IPS DF 19.7 (cell line): Measurements from ENCODE around the gene MYO3B.
A peak's percentile ranks its signal among the peaks of the same experiment; 100 is the strongest.

Experiments used
- DNase-seq: peaks from one replicate; pipeline ENCODE4 v3.0.0-alpha.2; 2013; ENCODE audit warnings: low read depth, low spot score

The MYO3B gene

DNA sequence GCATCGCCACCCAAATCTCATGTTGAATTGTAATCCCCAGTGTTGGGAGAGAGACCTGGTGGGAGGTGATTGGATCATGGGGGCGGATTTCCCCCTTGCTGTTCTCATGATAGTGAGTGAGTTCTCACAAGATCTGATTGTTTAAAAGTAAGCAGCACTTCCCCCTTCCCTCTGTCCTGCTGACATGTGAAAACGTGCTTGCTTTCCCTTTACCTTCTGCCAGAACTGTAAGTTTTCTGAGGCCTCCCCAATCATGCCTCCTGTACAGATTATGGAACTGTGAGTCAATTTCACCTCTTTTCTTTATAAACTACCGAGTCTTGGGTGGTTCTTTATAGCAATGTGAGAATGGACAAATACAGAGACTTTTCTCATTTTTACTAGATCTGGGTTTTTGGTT lies 375.8 kb downstream of the MYO3B start:
- no peak for DNase-seq

GRCh38 chr2:170554278-170554955 lies 376.5 kb downstream of the MYO3B start:
- DNase-seq = no peak

GRCh38 chr2:170562928-170563327 lies 385.0 kb downstream of the MYO3B start:
- DNase-seq = no peak

- DNase-seq = no peak
Observed at GRCh38 chr2:170563401-170563800, 385.5 kb downstream of the MYO3B start.

DNA sequence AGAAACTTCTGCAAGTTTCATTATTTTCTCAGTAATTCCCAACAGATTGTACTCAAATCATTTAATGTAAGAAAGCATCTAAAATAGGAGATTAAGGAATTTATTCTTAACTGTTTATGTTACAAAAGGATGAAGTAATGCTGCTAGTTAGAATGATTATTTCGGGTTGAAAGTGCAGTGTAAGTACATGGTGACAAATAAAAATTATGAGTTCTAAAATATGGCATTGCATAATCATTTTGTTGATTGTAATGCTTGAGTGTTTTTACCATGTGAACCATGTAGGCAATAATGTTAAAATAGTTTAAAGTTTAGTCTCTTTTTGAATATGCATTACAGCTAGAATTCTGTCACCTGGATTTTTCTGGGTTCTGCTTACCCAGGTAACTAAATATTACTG lies 388.2 kb downstream of the MYO3B start:
- no peak for DNase-seq

DNA sequence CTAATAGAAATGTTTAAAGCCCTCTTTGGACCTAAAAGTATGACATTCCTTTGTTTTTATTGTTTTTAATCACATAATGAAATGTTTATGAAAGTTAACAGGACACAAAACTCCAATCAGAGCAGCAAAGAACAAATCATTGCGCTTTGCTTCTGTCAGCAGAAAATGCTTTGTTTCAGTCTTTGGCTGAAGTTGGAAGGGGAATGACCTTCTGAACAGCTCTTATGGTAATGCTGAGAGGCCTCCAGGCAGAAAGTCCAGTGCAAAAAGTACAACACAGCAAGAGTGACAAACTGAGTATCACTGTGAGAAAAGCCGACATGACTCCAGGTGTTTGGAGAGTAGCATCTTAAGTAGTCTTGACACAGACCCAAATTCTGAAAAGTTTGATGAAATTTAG lies 389.5 kb downstream of the MYO3B start:
- DNase-seq = no peak

- DNase-seq = no peak
Observed at GRCh38 chr2:170568511-170568910, 390.6 kb downstream of the MYO3B start.

DNA sequence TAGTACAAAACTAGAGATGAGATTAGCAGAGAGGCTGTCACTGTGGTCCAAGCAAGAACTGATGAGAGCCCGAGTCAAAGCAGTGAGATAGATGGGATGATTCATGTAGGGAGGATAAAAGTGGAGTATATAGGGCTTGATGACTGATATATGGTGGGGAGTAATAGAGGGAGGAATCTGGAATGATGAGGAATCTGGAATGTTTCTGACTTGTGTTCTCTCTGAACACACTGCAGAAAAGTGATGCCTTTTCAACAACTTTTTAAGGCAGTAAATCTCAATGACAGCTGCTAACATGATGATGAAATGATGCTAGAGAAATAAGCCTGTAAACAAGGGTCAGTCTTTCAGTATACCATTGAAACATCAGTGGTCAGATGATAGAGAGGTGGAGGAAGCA lies 393.7 kb downstream of the MYO3B start:
- DNase-seq = no peak

GRCh38 chr2:170573671-170574070 lies 395.7 kb downstream of the MYO3B start:
- no peak for DNase-seq

DNA sequence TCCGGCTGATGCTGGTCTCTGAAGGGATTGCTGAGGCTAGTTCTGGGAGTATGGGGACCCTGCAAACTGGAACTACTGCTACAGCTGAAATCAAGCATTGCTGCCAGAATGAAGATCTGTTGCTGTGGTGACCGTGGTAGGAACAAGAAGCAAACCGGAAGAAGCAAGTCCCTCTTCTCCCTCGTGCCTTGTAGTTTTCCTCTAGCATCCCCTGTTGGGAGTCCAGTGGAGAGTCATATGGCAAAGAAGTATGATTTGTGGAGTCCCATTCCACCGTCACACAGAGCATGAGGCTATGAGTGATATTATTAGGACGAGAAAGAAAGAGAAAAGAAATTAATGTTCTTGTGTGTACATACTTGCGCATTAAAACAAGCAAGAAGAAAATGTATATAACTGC lies 398.3 kb downstream of the MYO3B start:
- no peak for DNase-seq

- no peak for DNase-seq
Observed at GRCh38 chr2:170577356-170577755, 399.4 kb downstream of the MYO3B start.

DNA sequence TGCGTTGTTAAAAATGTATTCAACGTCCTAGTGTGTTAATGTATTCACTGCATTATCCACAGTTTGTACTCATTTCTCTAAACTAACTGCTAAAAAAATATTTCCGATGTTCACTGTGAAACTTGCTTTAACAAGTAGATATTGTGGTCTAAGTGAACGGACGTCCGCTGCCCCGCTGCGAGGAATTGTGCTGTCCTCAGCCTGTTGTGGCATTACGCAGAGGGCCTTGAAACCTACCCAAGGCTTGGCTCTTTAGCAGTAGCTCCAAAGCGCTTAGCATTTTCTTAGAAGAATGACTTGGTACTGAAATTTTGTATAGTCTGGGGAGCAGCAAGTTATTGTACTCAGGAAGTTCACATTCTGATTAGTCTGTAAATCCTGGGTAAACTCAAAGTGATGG lies 400.7 kb downstream of the MYO3B start:
- DNase-seq = no peak

DNA sequence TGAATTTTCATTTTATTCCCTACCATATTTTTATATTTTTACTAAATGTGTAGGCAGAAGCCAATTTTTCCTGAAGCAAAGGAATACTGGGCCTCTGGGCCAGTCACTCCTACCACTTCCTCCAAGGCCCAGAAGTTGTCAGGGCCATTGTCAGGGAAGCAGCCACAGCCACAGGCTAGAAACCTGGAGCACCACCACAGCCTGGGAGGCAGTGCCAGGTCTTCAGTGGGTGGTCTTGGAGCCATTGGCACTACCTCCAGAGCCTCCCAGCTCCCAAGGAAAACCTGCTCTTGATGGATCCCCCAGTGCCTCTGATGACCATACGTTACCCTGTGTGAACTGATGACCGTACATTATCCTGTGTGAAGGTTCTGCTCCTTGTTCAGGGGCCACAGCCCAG lies 401.6 kb downstream of the MYO3B start:
- no peak for DNase-seq

- DNase-seq = no peak
Observed at GRCh38 chr2:170582313-170582712, 404.4 kb downstream of the MYO3B start.

DNA sequence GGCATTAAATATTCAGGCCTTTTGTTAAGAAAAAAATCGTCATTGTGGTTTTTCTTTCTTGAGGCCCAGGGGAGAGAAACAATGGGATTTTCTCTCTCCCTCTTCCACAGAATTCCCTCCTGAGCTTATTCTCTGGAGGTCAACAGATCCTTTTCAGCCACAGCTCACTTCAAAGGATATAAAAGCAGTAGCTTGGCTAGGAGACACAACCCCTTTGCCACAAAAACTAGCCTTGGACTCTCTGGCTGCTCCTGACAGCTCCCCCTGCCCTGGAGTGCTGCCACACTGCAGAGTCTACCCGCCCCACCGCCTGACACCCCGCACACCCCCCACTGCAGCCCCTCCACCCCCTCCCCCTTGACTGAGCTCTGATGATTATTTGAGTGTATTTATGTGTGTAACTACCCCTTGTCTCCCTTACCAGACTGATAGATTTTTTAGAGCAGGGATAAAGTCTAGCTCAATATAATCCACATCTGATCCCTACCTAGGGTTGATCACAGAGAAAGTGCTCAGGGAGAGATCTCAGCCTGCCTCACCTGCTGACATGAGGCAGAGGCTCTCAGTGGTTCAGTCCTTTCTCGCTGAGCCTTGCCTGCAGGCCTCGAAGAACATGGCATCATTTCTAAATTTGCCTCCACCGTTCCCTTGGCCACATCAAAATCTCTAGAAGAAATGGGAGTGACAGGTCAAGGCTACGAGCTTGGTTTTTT lies 405.0 kb downstream of the MYO3B start:
- DNase-seq = peak; percentile 7

GRCh38 chr2:170585067-170585466 lies 407.1 kb downstream of the MYO3B start:
- no peak for DNase-seq

- no peak for DNase-seq
Observed at GRCh38 chr2:170586571-170587095, 408.7 kb downstream of the MYO3B start.

DNA sequence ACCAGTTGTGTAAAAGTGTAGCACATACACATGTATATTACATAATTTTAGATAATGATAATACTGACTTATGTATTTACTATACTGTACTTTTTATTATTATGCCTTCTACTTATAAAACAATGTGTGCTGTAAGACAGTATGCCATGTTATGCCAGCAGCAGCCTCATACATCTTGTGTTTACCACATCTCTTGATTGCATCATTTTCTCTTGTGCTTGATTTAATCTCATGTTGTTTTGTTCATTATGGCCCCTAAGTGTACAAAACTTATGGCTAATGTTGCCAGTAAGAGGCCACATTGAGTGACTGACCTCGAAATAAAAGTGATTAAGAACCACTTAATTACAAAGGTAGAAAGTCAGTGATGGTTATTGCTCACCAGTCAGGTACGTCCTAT lies 409.2 kb downstream of the MYO3B start:
- no peak for DNase-seq

DNA sequence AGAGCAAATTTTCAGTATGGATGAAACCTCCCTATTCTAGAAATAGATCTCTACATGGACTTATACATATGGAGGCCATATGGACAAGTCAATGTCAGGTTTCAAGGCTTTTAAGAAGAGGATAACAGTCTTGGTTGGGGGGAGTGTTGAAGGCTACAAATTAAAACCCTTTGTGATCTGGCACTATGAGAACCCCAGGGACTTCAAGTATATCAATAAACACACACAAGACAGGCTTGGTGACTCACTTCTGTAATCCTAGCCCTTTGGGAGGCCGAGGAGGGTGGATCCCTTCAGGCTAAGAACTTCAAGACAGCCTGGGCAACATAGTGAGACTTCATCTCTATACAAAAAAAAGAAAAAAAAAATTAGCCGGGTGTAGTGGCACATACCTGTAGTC lies 410.0 kb downstream of the MYO3B start:
- no peak for DNase-seq

GRCh38 chr2:170588729-170589128 lies 410.8 kb downstream of the MYO3B start:
- no peak for DNase-seq

DNA sequence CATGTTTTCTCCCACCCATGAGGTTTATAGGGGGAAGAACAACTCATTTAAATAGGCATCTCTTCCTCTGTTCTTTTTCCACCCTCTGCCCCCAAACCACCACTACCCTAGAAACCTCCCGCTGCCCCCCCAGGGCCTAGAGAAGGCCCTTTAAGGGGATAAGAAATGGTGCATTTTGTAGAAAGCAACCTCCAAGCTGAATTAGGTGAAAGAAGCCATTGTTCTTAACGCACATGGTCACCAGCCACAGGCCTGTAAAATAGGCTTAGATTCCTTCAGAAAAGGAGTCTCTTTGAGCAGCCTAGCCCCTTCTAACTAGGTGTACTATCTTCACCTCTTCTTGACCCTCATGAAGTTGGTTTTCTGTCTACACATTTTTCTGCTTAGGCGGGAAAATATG lies 418.6 kb downstream of the MYO3B start:
- no peak for DNase-seq

GRCh38 chr2:170598067-170598395 lies 420.1 kb downstream of the MYO3B start:
- no peak for DNase-seq

- no peak for DNase-seq
Observed at GRCh38 chr2:170601489-170601888, 423.5 kb downstream of the MYO3B start.
